WTC11 (cell line): ENCODE measurements around the gene PDZRN3. TPM values are rescaled to one million over a fixed set of nuclear protein-coding genes. Genes with fewer than 3 reads are reported as not detected.

Experiments
- ATAC-seq: fragments of 200-7000 bp; cut with Tn5 transposase; 2 replicates; pipeline ENCODE4 v1.10.0; 2021; ENCODE audit warnings: mild to moderate bottlenecking, moderate library complexity
- CTCF ChIA-PET: fragments of 300-600 bp; sonication (Branson Sonifier 250); formaldehyde crosslinking; loops from one replicate; lab custom pipeline; 2021; ENCODE audit warnings: antibody characterized with exemption; lab: Charles Lee
- POLR2A ChIA-PET: fragments of 350-600 bp; sonication (Branson Sonifier 250); formaldehyde crosslinking; loops from one replicate; lab custom pipeline; 2021; ENCODE audit warnings: antibody characterized with exemption; lab: Charles Lee
- DNase-seq: peaks from one replicate; pipeline ENCODE4 v3.0.0; 2021; ENCODE audit warnings: low spot score
- H3K27ac Mint-ChIP-seq: 2 replicates; pipeline ENCODE4 v1.8.0; 2021; ENCODE audit warnings: mixed read lengths
- H3K27me3 Mint-ChIP-seq: 2 replicates; pipeline ENCODE4 v1.8.0; 2021; ENCODE audit warnings: low read depth, mild to moderate bottlenecking, moderate library complexity, mixed read lengths
- H3K36me3 Mint-ChIP-seq: 2 replicates; pipeline ENCODE4 v1.8.0; 2021; ENCODE audit warnings: mixed read lengths
- H3K4me1 Mint-ChIP-seq: 2 replicates; pipeline ENCODE4 v1.8.0; 2022; ENCODE audit warnings: mixed read lengths
- H3K4me3 Mint-ChIP-seq: 2 replicates; pipeline ENCODE4 v1.8.0; 2021; ENCODE audit warnings: mild to moderate bottlenecking, moderate library complexity, mixed read lengths
- H3K9me3 Mint-ChIP-seq: 2 replicates; pipeline ENCODE4 v1.8.0; 2021; ENCODE audit warnings: mixed read lengths
- ARID4B ChIP-seq: sonication (generic); formaldehyde crosslinking; IDR thresholded peaks from 2 replicates; pipeline ENCODE4 v1.8.0; 2023; ENCODE audit warnings: missing genetic modification reagents, mild to moderate bottlenecking, borderline replicate concordance
- CBFB ChIP-seq: sonication (generic); formaldehyde crosslinking; IDR thresholded peaks from 2 replicates; pipeline ENCODE4 v1.8.1; 2022; ENCODE audit warnings: mild to moderate bottlenecking, low read depth, missing genetic modification reagents
- CDX4 ChIP-seq: fragments of 250-450 bp; sonication (Bioruptor Pico); IDR thresholded peaks from 2 replicates; pipeline ENCODE4 v1.9.0; 2021; ENCODE audit warnings: moderate library complexity, mild to moderate bottlenecking, inconsistent platforms, borderline replicate concordance
- ELF4 ChIP-seq: sonication (generic); formaldehyde crosslinking; IDR thresholded peaks from 2 replicates; pipeline ENCODE4 v1.8.1; 2022; ENCODE audit warnings: low read depth, mild to moderate bottlenecking, moderate library complexity, missing genetic modification reagents
- IRF1 ChIP-seq: sonication (generic); formaldehyde crosslinking; IDR thresholded peaks from 2 replicates; pipeline ENCODE4 v1.8.0; 2023; ENCODE audit warnings: missing genetic modification reagents
- KAT7 ChIP-seq: sonication (generic); formaldehyde crosslinking; IDR thresholded peaks from 2 replicates; pipeline ENCODE4 v1.8.1; 2023; ENCODE audit warnings: missing genetic modification reagents, mild to moderate bottlenecking, borderline replicate concordance
- PRRX2 ChIP-seq: fragments of 250-450 bp; sonication (Bioruptor Pico); IDR thresholded peaks from 2 replicates; pipeline ENCODE4 v1.8.0; 2021; ENCODE audit warnings: mild to moderate bottlenecking
- SMAD4 ChIP-seq: sonication (generic); formaldehyde crosslinking; IDR thresholded peaks from 2 replicates; pipeline ENCODE4 v1.8.0; 2022; ENCODE audit warnings: mild to moderate bottlenecking, missing genetic modification reagents
- TCF7 ChIP-seq: sonication (generic); formaldehyde crosslinking; IDR thresholded peaks from 2 replicates; pipeline ENCODE4 v1.8.0; 2022; ENCODE audit warnings: mild to moderate bottlenecking, low read depth, missing genetic modification reagents, moderate library complexity
- TP53 ChIP-seq: sonication (generic); formaldehyde crosslinking; IDR thresholded peaks from 2 replicates; pipeline ENCODE4 v1.8.1; 2023; ENCODE audit warnings: mild to moderate bottlenecking, missing genetic modification reagents
- USF1 ChIP-seq: sonication (generic); formaldehyde crosslinking; IDR thresholded peaks from 2 replicates; pipeline ENCODE4 v1.8.0; 2022; ENCODE audit warnings: mild to moderate bottlenecking, missing genetic modification reagents
- ZBTB21 ChIP-seq: sonication (generic); formaldehyde crosslinking; IDR thresholded peaks from 2 replicates; pipeline ENCODE4 v1.8.1; 2023; ENCODE audit warnings: mild to moderate bottlenecking, missing genetic modification reagents, borderline replicate concordance
- ZNF263 ChIP-seq: sonication (generic); formaldehyde crosslinking; IDR thresholded peaks from 2 replicates; pipeline ENCODE4 v1.8.1; 2022; ENCODE audit warnings: low read depth, mild to moderate bottlenecking, moderate library complexity, missing genetic modification reagents
- ZNF416 ChIP-seq: fragments of 250-450 bp; sonication (Bioruptor Pico); IDR thresholded peaks from 2 replicates; pipeline ENCODE4 v1.9.0; 2021; ENCODE audit warnings: mild to moderate bottlenecking, inconsistent platforms
- ZNF425 ChIP-seq: fragments of 250-450 bp; sonication (Bioruptor Pico); conservative IDR thresholded peaks from 2 replicates; pipeline ENCODE4 v1.9.0; 2021; ENCODE audit warnings: mild to moderate bottlenecking
- total RNA-seq: library from RNA; stranded (reverse); gene quantifications from 3 replicates; pipeline ENCODE4 v1.2.3, GENCODE V29; 2021

The PDZRN3 gene
- total RNA-seq, 1 experiment from 2014 or later: 9.5 TPM

GRCh38 chr3:73480187-73480672, 144.5 kb downstream of the PDZRN3 start:
- H3K4me1 Mint-ChIP-seq: peaks cover 49% of the 10 kb centered on the region
- POLR2A ChIA-PET: no interaction called here
- DNase-seq: no peak
- TF ChIP-seq ZNF416 (CRISPR knock-in tag): no peak
- no peak for TF ChIP-seq TP53 (CRISPR knock-in tag)
- no peak for TF ChIP-seq IRF1
- TF ChIP-seq, all 79 proteins: peak for 0
- H3K27me3 Mint-ChIP-seq: no peaks in the 10 kb centered on the region
- H3K36me3 Mint-ChIP-seq: peaks cover 15% of the 10 kb centered on the region
- H3K4me3 Mint-ChIP-seq: no peak overlapping the region
- no peak overlapping the region for H3K27ac Mint-ChIP-seq
- ATAC-seq: no peak
- CTCF ChIA-PET: no interaction called here
- peaks cover 21% of the 10 kb centered on the region for H3K9me3 Mint-ChIP-seq

- peaks cover 21% of the 10 kb centered on the region for H3K9me3 Mint-ChIP-seq
- ATAC-seq (no peak), DNase-seq (no peak)
- POLR2A ChIA-PET: no interaction called here
- no peaks in the 10 kb centered on the region for H3K27me3 Mint-ChIP-seq
- no peak overlapping the region for H3K27ac Mint-ChIP-seq
- no peak overlapping the region for H3K4me3 Mint-ChIP-seq
- H3K36me3 Mint-ChIP-seq: peaks cover 15% of the 10 kb centered on the region
- H3K4me1 Mint-ChIP-seq: peaks cover 49% of the 10 kb centered on the region
- CTCF ChIA-PET: no interaction called here
- TF ChIP-seq ZNF263 (CRISPR knock-in tag) (no peak), SMAD4 (no peak), KAT7 (CRISPR knock-in tag) (no peak), IRF1 (no peak), ZNF425 (CRISPR knock-in tag) (no peak), ARID4B (no peak), CDX4 (no peak), PRRX2 (CRISPR knock-in tag) (no peak), ELF4 (CRISPR knock-in tag) (no peak), ZBTB21 (no peak), TCF7 (CRISPR knock-in tag) (no peak), USF1 (no peak), CBFB (CRISPR knock-in tag) (no peak)
These were observed 145.4 kb downstream of the PDZRN3 start for GRCh38 chr3:73479325-73479724.
